Measurements from ENCODE around the gene GNG11. TPM values are rescaled to one million over a fixed set of nuclear protein-coding genes. Genes with fewer than 3 reads are reported as not detected.

Gene GNG11
- total RNA-seq, 1 donor from 2014 or later = 20.4 TPM

DNA sequence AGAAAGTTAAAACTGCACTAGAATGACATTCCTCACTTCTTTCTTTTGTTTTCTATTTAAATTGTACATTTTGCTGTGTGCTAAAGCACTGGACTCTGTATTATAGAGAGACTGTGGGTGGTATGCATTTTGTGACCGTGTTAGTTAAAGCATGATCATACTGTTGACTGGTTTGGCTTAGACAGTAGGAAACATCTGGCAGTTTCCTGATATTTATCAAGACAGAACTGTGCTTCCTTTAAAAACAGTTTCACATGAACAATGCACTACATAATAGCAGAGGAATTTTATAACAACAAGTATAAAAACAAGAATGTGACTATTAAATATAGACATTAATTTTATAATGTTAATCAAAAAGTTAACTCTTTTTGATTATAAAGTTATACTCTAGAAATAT is 23.1 kb downstream of the GNG11 start:
- no peaks in the 10 kb centered on the region for H3K36me3 ChIP-seq (ENCODE audit: control insufficient read depth in 3 of 3, insufficient read depth in 3 of 3, low read length in 3 of 3)
- no peak overlapping the region for H3K27ac ChIP-seq (ENCODE audit: low read depth, low read length)
- H3K9me3 ChIP-seq (ENCODE audit: control insufficient read depth in 3 of 3, low read length in 3 of 3) = no peaks in the 10 kb centered on the region
- H3K4me3 ChIP-seq (ENCODE audit: low read length in 3 of 3) = no peak overlapping the region
- H3K27me3 ChIP-seq (ENCODE audit: control insufficient read depth in 3 of 3, insufficient read depth in 3 of 3, low read length in 3 of 3) = no peaks in the 10 kb centered on the region
- peaks cover 0 to 4% (median 0%) of the 10 kb centered on the region in 3 donors for H3K4me1 ChIP-seq (ENCODE audit: control insufficient read depth in 3 of 3, insufficient read depth in 3 of 3, low read length in 3 of 3)
- no peak overlapping the region for H3K9ac ChIP-seq (ENCODE audit: low read depth in 1 of 3, low read length in 3 of 3)

DNA sequence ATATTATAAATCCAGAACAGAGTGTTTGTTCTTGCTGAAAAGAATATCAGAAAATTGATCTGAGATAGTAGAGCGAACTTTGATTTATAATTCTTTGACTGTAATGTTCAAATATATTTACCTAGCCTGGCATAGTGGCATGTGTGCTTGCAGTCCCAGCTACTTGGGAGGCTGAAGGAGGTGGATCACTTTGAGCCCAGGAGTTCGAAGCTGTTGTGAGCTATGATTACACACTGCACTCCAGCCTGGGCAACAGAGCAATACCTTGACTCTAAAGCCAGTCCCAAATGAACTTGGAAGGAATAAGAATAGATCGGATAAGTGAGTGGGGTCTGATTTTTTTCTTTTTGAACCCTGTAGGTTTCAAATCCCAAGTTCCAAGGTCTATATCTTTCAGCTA is 23.5 kb downstream of the GNG11 start:
- no peak overlapping the region for H3K4me3 ChIP-seq (ENCODE audit: low read length in 3 of 3)
- H3K27ac ChIP-seq (ENCODE audit: low read depth, low read length) = peak overlapping the region; percentile 32
- no peaks in the 10 kb centered on the region for H3K9me3 ChIP-seq (ENCODE audit: control insufficient read depth in 3 of 3, low read length in 3 of 3)
- H3K36me3 ChIP-seq (ENCODE audit: control insufficient read depth in 3 of 3, insufficient read depth in 3 of 3, low read length in 3 of 3) = no peaks in the 10 kb centered on the region
- H3K4me1 ChIP-seq (ENCODE audit: control insufficient read depth in 3 of 3, insufficient read depth in 3 of 3, low read length in 3 of 3) = peaks cover 0 to 4% (median 0%) of the 10 kb centered on the region in 3 donors
- H3K27me3 ChIP-seq (ENCODE audit: control insufficient read depth in 3 of 3, insufficient read depth in 3 of 3, low read length in 3 of 3) = no peaks in the 10 kb centered on the region
- H3K9ac ChIP-seq (ENCODE audit: low read depth in 1 of 3, low read length in 3 of 3) = no peak overlapping the region

DNA sequence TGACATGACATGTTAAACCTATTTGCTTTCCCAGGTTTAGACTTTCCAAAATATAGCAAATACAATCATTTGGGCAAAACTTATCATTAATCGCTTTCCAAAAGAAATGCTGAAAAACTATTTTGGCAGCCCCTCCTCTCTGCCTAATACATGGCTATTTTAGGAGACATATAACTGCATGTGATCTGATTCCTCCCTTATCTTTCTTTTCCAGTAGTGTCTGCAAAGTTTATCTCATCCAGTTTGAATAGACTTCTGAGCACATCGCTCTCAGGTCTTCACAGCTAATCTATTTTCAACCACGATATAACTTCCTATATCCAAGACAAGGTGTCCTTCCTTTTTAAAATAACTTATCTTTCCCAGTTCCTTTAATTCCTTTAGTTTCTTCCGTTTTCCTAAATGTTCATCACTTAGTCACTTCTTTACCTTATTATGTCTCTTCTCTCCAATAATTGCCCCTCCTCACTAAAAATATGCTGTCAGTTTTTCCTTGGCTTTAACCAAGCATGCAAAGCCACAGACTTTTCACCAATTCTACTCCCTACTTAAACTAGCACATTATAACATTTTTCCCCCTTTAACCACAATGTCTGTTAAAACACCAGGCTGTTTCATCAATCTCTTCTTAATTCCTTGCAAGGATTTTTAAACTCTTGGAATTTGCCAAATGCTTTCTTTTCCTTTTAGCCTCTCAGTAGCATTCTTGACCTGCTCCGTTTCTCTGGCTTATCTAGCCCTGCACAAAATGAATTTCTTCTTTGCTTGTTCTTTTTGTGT is 24.4 kb downstream of the GNG11 start:
- Histone ChIP-seq H3K4me1 (ENCODE audit: control insufficient read depth in 3 of 3, insufficient read depth in 3 of 3, low read length in 3 of 3) (peaks cover 0 to 4% (median 0%) of the 10 kb centered on the region in 3 donors), H3K9ac (ENCODE audit: low read depth in 1 of 3, low read length in 3 of 3) (no peak overlapping the region), H3K9me3 (ENCODE audit: control insufficient read depth in 3 of 3, low read length in 3 of 3) (no peaks in the 10 kb centered on the region), H3K27me3 (ENCODE audit: control insufficient read depth in 3 of 3, insufficient read depth in 3 of 3, low read length in 3 of 3) (no peaks in the 10 kb centered on the region), H3K36me3 (ENCODE audit: control insufficient read depth in 3 of 3, insufficient read depth in 3 of 3, low read length in 3 of 3) (no peaks in the 10 kb centered on the region), H3K27ac (ENCODE audit: low read depth, low read length) (no peak overlapping the region), H3K4me3 (ENCODE audit: low read length in 3 of 3) (no peak overlapping the region)

DNA sequence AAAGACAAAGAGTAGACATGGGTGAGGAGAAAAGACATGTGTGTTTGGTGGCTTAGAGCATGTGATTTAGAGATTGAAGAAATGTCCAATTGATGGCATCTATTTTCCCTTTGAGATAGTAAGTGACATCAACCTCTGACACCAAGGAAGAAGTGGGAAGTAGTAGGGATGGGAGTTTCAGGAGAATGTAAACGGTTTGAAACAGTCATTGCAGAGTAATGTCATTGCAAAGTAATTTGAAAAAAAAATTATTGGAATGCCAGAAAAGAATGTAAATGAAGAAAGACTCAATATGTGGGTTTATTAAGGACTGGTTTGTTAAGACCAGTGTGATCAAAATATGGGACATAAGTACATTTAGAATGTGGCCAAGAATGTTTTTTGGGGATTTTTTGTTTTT is 26.6 kb downstream of the GNG11 start:
- no peak overlapping the region for H3K27ac ChIP-seq (ENCODE audit: low read depth, low read length)
- no peaks in the 10 kb centered on the region for H3K9me3 ChIP-seq (ENCODE audit: control insufficient read depth in 3 of 3, low read length in 3 of 3)
- H3K9ac ChIP-seq (ENCODE audit: low read depth in 1 of 3, low read length in 3 of 3) = no peak overlapping the region
- H3K27me3 ChIP-seq (ENCODE audit: control insufficient read depth in 3 of 3, insufficient read depth in 3 of 3, low read length in 3 of 3) = no peaks in the 10 kb centered on the region
- no peak overlapping the region for H3K4me3 ChIP-seq (ENCODE audit: low read length in 3 of 3)
- H3K4me1 ChIP-seq (ENCODE audit: control insufficient read depth in 3 of 3, insufficient read depth in 3 of 3, low read length in 3 of 3) = peaks cover 0 to 4% (median 0%) of the 10 kb centered on the region in 3 donors
- no peaks in the 10 kb centered on the region for H3K36me3 ChIP-seq (ENCODE audit: control insufficient read depth in 3 of 3, insufficient read depth in 3 of 3, low read length in 3 of 3)

DNA sequence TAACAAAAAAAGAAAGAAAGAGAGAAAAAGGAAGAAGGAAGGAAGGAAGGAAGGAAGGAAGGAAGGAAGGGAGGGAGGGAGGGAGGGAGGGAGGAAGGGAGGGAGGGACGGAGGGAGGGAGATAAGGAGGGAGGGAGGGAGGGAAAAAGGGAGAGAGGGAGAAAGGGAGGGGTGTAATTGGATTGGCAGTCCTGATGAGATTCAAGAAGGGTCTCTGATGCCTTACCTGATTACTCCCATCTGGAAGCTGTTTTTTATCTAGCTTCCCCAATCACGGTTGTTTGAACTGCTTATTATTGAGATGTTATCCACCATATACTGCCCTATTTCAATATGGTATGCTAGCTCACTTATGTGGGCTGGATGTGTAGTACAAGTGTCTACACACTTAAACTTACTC is 27.3 kb downstream of the GNG11 start:
- Histone ChIP-seq H3K27me3 (ENCODE audit: control insufficient read depth in 3 of 3, insufficient read depth in 3 of 3, low read length in 3 of 3) (no peaks in the 10 kb centered on the region), H3K27ac (ENCODE audit: low read depth, low read length) (no peak overlapping the region), H3K9ac (ENCODE audit: low read depth in 1 of 3, low read length in 3 of 3) (no peak overlapping the region), H3K9me3 (ENCODE audit: control insufficient read depth in 3 of 3, low read length in 3 of 3) (no peaks in the 10 kb centered on the region), H3K36me3 (ENCODE audit: control insufficient read depth in 3 of 3, insufficient read depth in 3 of 3, low read length in 3 of 3) (no peaks in the 10 kb centered on the region), H3K4me1 (ENCODE audit: control insufficient read depth in 3 of 3, insufficient read depth in 3 of 3, low read length in 3 of 3) (peaks cover 0 to 4% (median 0%) of the 10 kb centered on the region in 3 donors), H3K4me3 (ENCODE audit: low read length in 3 of 3) (no peak overlapping the region)

DNA sequence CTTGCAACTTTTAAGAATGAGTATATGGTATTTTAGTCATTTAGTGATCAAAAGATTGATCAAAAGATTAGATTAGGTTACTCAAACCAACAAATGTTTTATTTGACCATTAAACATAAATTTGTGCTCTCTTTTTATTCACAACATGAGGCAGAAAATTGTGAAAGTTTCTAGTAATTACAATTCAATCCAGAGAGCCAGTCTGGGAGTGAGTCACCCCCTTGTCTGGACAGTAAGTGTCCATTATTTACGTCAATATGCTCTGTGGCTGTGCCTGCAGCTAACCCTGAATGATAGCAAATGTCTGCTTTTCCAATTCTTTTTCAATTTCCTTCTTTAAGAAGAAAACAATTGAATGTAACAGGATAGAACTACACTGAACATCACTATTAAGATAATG is 27.9 kb downstream of the GNG11 start:
- H3K36me3 ChIP-seq (ENCODE audit: control insufficient read depth in 3 of 3, insufficient read depth in 3 of 3, low read length in 3 of 3) = no peaks in the 10 kb centered on the region
- H3K9me3 ChIP-seq (ENCODE audit: control insufficient read depth in 3 of 3, low read length in 3 of 3) = no peaks in the 10 kb centered on the region
- no peak overlapping the region for H3K9ac ChIP-seq (ENCODE audit: low read depth in 1 of 3, low read length in 3 of 3)
- no peak overlapping the region for H3K4me3 ChIP-seq (ENCODE audit: low read length in 3 of 3)
- peaks cover 0 to 4% (median 0%) of the 10 kb centered on the region in 3 donors for H3K4me1 ChIP-seq (ENCODE audit: control insufficient read depth in 3 of 3, insufficient read depth in 3 of 3, low read length in 3 of 3)
- H3K27ac ChIP-seq (ENCODE audit: low read depth, low read length) = no peak overlapping the region
- H3K27me3 ChIP-seq (ENCODE audit: control insufficient read depth in 3 of 3, insufficient read depth in 3 of 3, low read length in 3 of 3) = no peaks in the 10 kb centered on the region

DNA sequence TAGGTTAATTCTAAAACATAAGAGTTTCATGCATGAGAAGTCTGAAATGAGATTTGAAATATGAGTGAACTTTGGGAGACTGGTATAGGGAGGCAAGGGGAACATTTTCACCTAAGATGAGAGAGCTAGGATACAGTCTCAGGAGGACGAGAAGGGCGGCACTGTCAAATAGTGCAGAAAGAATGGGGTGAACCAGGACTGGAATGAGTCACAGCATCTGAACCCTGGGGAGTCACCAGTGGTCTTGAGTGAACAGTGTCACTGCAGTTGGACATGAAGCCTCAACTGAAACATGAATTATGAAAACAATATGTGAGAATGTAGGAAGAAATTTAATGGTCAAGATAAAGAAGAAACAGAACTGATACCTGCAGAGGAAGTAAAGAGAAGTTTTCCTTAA is 33.8 kb downstream of the GNG11 start:
- H3K36me3 ChIP-seq (ENCODE audit: control insufficient read depth in 3 of 3, insufficient read depth in 3 of 3, low read length in 3 of 3) = no peaks in the 10 kb centered on the region
- H3K9me3 ChIP-seq (ENCODE audit: control insufficient read depth in 3 of 3, low read length in 3 of 3) = no peaks in the 10 kb centered on the region
- no peaks in the 10 kb centered on the region for H3K27me3 ChIP-seq (ENCODE audit: control insufficient read depth in 3 of 3, insufficient read depth in 3 of 3, low read length in 3 of 3)

DNA sequence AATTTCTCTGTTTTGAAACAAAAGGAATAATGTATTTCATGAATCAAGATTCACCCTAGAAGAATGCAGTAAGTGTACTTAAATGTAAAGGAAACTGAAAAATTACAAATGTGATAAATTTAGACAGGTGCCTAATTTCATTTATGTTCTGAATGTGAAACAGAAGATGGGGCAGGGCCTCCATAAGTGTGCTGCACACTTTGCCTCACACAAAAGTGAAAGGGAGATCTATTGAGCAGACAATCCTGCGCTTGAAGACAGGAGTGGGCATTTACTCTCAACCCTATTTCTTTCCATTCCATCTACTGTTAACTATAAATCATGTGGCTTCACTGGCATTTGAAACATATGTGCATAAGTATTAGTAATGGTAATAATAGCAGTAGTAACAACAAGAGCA is 36.2 kb downstream of the GNG11 start:
- no peak overlapping the region for H3K4me3 ChIP-seq (ENCODE audit: low read length in 3 of 3)
- no peak overlapping the region for H3K27ac ChIP-seq (ENCODE audit: low read depth, low read length)
- no peaks in the 10 kb centered on the region for H3K9me3 ChIP-seq (ENCODE audit: control insufficient read depth in 3 of 3, low read length in 3 of 3)
- no peaks in the 10 kb centered on the region for H3K36me3 ChIP-seq (ENCODE audit: control insufficient read depth in 3 of 3, insufficient read depth in 3 of 3, low read length in 3 of 3)
- no peak overlapping the region for H3K9ac ChIP-seq (ENCODE audit: low read depth in 1 of 3, low read length in 3 of 3)
- no peaks in the 10 kb centered on the region for H3K27me3 ChIP-seq (ENCODE audit: control insufficient read depth in 3 of 3, insufficient read depth in 3 of 3, low read length in 3 of 3)
- no peaks in the 10 kb centered on the region for H3K4me1 ChIP-seq (ENCODE audit: control insufficient read depth in 3 of 3, insufficient read depth in 3 of 3, low read length in 3 of 3)

More for the DNA sequence above, 33.8 kb downstream of the GNG11 start:
- Histone ChIP-seq H3K4me1 (ENCODE audit: control insufficient read depth in 3 of 3, insufficient read depth in 3 of 3, low read length in 3 of 3) (no peaks in the 10 kb centered on the region), H3K27ac (ENCODE audit: low read depth, low read length) (no peak overlapping the region), H3K4me3 (ENCODE audit: low read length in 3 of 3) (no peak overlapping the region), H3K9ac (ENCODE audit: low read depth in 1 of 3, low read length in 3 of 3) (no peak overlapping the region)

DNA sequence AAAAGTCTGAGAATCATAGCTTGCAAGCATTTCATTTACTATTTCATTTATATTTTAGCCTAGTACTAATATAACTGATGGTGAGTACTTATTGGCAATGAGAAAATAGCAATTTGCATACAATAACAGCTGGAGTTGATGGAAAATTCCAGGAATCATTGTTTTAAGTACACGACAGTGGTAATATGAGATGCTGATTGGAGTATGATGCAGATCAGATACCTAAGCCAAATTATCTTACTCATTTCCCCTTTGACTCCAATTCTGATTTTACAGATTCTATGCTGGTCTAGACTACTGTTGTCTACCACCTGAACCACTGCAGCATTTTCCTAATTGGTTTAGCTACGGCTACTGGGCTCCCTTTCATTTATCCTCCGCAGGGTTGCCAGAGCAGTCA is 36.7 kb downstream of the GNG11 start:
- no peaks in the 10 kb centered on the region for H3K27me3 ChIP-seq (ENCODE audit: control insufficient read depth in 3 of 3, insufficient read depth in 3 of 3, low read length in 3 of 3)
- H3K4me3 ChIP-seq (ENCODE audit: low read length in 3 of 3) = no peak overlapping the region
- no peaks in the 10 kb centered on the region for H3K4me1 ChIP-seq (ENCODE audit: control insufficient read depth in 3 of 3, insufficient read depth in 3 of 3, low read length in 3 of 3)
- no peak overlapping the region for H3K27ac ChIP-seq (ENCODE audit: low read depth, low read length)
- no peaks in the 10 kb centered on the region for H3K36me3 ChIP-seq (ENCODE audit: control insufficient read depth in 3 of 3, insufficient read depth in 3 of 3, low read length in 3 of 3)
- no peak overlapping the region for H3K9ac ChIP-seq (ENCODE audit: low read depth in 1 of 3, low read length in 3 of 3)
- H3K9me3 ChIP-seq (ENCODE audit: control insufficient read depth in 3 of 3, low read length in 3 of 3) = no peaks in the 10 kb centered on the region

DNA sequence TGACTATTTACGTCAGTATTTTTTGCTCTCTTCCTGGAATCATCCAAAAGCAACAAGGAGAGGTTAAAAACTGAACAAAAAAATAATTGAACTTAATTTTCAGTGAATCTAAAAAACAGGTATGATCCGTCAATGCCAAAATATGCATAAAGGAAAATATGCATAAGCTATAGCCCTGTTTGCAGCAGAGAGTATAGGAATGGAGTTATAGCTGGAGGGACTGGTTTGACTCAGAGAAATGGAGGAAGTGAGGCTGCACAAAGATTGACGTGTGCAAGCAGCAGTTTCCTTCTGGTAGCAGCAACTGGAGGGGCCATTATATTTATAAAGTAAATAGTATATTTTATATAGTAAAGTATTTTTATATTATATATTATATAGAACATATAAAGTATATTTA is 37.1 kb downstream of the GNG11 start:
- Histone ChIP-seq H3K36me3 (ENCODE audit: control insufficient read depth in 3 of 3, insufficient read depth in 3 of 3, low read length in 3 of 3) (no peaks in the 10 kb centered on the region), H3K4me3 (ENCODE audit: low read length in 3 of 3) (no peak overlapping the region), H3K27me3 (ENCODE audit: control insufficient read depth in 3 of 3, insufficient read depth in 3 of 3, low read length in 3 of 3) (no peaks in the 10 kb centered on the region), H3K27ac (ENCODE audit: low read depth, low read length) (no peak overlapping the region), H3K9ac (ENCODE audit: low read depth in 1 of 3, low read length in 3 of 3) (no peak overlapping the region), H3K4me1 (ENCODE audit: control insufficient read depth in 3 of 3, insufficient read depth in 3 of 3, low read length in 3 of 3) (no peaks in the 10 kb centered on the region), H3K9me3 (ENCODE audit: control insufficient read depth in 3 of 3, low read length in 3 of 3) (no peaks in the 10 kb centered on the region)
